GM12892 (cell line): Measurements from ENCODE around the gene KIAA1671.

ENCODE experiments used
- DNase-seq: peaks from one replicate; pipeline ENCODE4 v3.0.0; 2011; ENCODE audit not compliant: insufficient read length
- FAIRE-seq: peaks from 2 replicates; lab custom pipeline; 2011; peaks lifted over from hg19 to GRCh38; lab: Jason Lieb, UNC
- POLR2A ChIP-seq: IDR thresholded peaks from 2 replicates; pipeline ENCODE4 v1.6.1; 2011; ENCODE audit warnings: low read depth, low read length, control low read depth
- POLR2AphosphoS5 ChIP-seq: IDR thresholded peaks from 2 replicates; pipeline ENCODE4 v1.6.1; 2011; ENCODE audit warnings: low read depth, low read length, control low read depth
- TAF1 ChIP-seq: IDR thresholded peaks from 2 replicates; pipeline ENCODE4 v1.6.1; 2011; ENCODE audit warnings: low read depth, mild to moderate bottlenecking, control low read depth, low read length, borderline replicate concordance

KIAA1671 gene

GRCh38 chr22:25137577-25138525, 185.3 kb downstream of the KIAA1671 start:
- no peak for DNase-seq
- no peak for TF ChIP-seq TAF1
- no peak for FAIRE-seq

DNA sequence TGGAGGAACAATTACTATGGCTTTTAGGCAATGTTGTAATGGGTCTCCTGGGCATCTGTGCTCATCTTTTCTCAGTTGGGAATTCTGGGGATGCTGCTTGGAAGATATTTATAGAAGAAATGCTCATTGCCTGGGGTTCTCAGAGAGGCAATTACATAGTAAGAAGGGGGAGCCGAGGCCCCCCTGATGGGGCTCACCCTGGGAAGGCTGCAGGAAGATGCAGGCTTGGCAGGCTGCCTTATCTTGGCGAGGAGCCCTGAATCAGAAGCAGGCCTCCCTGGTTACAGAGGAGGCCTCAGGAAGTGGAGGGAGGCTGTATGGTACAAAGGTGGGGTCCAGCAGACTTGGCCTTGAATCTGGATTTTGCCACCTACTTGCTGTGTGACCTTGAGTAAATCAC, 186.5 kb downstream of the KIAA1671 start:
- FAIRE-seq (no peak), DNase-seq (no peak)
- TF ChIP-seq POLR2AphosphoS5: no peak
- TF ChIP-seq POLR2A: no peak
- TF ChIP-seq TAF1: no peak

GRCh38 chr22:25142102-25142501, 189.6 kb downstream of the KIAA1671 start:
- TF ChIP-seq POLR2AphosphoS5 (no peak), POLR2A (no peak), TAF1 (no peak)
- DNase-seq (no peak), FAIRE-seq (no peak)

- TF ChIP-seq POLR2A: no peak
- TF ChIP-seq POLR2AphosphoS5: no peak
- TF ChIP-seq TAF1: no peak
- DNase-seq: no peak
- FAIRE-seq: no peak
Measured at GRCh38 chr22:25143156-25144076, 190.9 kb downstream of the KIAA1671 start.

- DNase-seq (no peak), FAIRE-seq (no peak)
- TF ChIP-seq POLR2AphosphoS5 (no peak), POLR2A (no peak), TAF1 (no peak)
Measured at GRCh38 chr22:25144522-25144921, 192.0 kb downstream of the KIAA1671 start.

DNA sequence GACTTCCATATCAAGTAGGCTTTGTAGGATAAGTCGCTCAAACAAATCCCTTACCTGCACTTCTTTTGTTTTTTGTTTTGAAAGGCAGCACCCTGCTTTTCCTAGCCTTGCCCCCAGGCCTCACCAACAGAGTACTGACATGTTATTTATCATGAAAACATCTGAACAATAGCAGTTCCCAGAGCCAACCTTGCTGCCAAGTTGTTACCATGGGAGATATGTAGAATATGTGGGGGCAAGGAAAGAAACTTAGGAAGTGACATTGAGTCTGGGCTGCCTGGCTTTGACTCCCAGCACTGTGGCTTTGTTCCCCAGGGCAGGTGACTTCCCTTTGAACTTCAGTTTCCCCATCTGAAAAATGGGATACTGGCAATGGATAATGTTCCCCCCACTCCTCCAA, 193.8 kb downstream of the KIAA1671 start:
- DNase-seq (no peak), FAIRE-seq (no peak)
- TF ChIP-seq TAF1 (no peak), POLR2AphosphoS5 (no peak), POLR2A (no peak)

GRCh38 chr22:25146906-25147641, 194.6 kb downstream of the KIAA1671 start:
- TF ChIP-seq POLR2A (no peak), TAF1 (no peak), POLR2AphosphoS5 (no peak)
- FAIRE-seq: no peak
- DNase-seq: no peak

DNA sequence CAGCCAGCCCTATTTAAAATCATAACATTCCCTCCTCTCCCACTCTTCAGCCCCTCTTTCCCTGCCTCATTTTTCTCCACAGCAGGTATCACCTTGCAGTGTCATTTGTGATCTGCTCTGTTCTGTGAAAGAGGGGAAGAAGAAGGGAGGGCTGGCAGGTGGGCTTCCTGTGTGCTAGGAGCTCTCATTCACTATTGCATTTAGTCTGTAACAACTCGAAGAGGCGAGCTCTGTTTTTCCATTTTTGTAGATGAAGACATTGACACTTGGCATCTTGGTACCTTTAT, 195.1 kb downstream of the KIAA1671 start:
- TF ChIP-seq POLR2AphosphoS5 (no peak), POLR2A (no peak), TAF1 (no peak)
- FAIRE-seq: no peak
- no peak for DNase-seq

- TF ChIP-seq POLR2AphosphoS5 (no peak), TAF1 (no peak), POLR2A (no peak)
- DNase-seq (no peak), FAIRE-seq (no peak)
Measured at GRCh38 chr22:25148149-25148691, 195.7 kb downstream of the KIAA1671 start.

GRCh38 chr22:25149014-25149413, 196.5 kb downstream of the KIAA1671 start:
- DNase-seq: no peak
- TF ChIP-seq POLR2AphosphoS5 (no peak), TAF1 (no peak), POLR2A (no peak)

GRCh38 chr22:25153961-25154666, 201.6 kb downstream of the KIAA1671 start:
- DNase-seq: no peak

More at GRCh38 chr22:25149014-25149413, 196.5 kb downstream of the KIAA1671 start:
- no peak for FAIRE-seq

More at GRCh38 chr22:25153961-25154666, 201.6 kb downstream of the KIAA1671 start:
- no peak for TF ChIP-seq POLR2A
- no peak for TF ChIP-seq TAF1
- no peak for TF ChIP-seq POLR2AphosphoS5
- FAIRE-seq: no peak
